Testis (tissue), 2 donors: ENCODE results near the gene SH3GL2.

Source experiments
- POLR2A ChIP-seq: fragments of 450-650 bp; IDR thresholded peaks from one replicate; pipeline ENCODE4 v1.6.1; 2017; ENCODE audit warnings: antibody characterized with exemption, mild to moderate bottlenecking, moderate library complexity
- TF ChIP-seq, protein P1 (sequence below), 3 experiments: fragments of 450-650 bp in 2 of 3; fragments of 200-600 bp in 1 of 3; sonication (generic) in 1 of 3; IDR thresholded peaks; one replicate each; pipeline ENCODE4 v1.5.1; 2016 to 2019; ENCODE audit warnings: antibody characterized with exemption in 3 of 3, mild to moderate bottlenecking in 2 of 3, moderate library complexity in 1 of 3

DNA sequence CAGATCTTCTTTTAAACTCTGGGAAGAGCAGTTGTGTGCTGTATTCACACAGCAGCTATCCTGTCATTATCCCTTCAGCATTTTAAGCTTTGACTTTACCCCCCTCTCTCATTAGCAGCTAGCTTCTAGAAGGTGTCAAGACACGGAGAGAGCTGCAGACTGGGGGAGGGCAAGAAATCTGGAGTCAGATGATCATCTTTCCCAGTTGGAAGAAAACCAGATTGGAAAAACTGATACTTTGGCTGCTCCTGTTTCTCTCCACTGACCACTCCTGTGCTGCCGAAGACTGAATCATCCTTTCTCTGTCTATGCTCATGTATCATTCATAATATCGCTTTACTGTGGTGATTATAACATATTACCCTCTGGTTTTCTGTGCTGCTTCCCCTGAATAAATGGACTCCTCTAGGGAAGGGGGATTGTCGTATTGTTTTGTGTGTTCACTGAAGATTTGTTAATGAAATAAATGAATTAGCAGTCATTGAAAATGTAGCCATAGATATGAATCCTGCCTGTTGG is 75.1 kb downstream of the SH3GL2 start:
- TF ChIP-seq, protein P1, sequence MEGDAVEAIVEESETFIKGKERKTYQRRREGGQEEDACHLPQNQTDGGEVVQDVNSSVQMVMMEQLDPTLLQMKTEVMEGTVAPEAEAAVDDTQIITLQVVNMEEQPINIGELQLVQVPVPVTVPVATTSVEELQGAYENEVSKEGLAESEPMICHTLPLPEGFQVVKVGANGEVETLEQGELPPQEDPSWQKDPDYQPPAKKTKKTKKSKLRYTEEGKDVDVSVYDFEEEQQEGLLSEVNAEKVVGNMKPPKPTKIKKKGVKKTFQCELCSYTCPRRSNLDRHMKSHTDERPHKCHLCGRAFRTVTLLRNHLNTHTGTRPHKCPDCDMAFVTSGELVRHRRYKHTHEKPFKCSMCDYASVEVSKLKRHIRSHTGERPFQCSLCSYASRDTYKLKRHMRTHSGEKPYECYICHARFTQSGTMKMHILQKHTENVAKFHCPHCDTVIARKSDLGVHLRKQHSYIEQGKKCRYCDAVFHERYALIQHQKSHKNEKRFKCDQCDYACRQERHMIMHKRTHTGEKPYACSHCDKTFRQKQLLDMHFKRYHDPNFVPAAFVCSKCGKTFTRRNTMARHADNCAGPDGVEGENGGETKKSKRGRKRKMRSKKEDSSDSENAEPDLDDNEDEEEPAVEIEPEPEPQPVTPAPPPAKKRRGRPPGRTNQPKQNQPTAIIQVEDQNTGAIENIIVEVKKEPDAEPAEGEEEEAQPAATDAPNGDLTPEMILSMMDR (IDR thresholded peaks at IDR 0.05) = no peak
- no peak for TF ChIP-seq POLR2A
